Activated naive CD4-positive, alpha-beta T cell treated with anti-CD3 and anti-CD28 coated beads, Interleukin-2, amount 50 U/mL, for 72 hours (primary cell): ENCODE measurements around the gene CAD. TPM values are rescaled to one million over a fixed set of nuclear protein-coding genes. Genes with fewer than 3 reads are reported as not detected.
A peak's percentile ranks its signal among the peaks of the same experiment; 100 is the strongest.
"Not testable (repeated sequence)": the region's sequence is repeated elsewhere in the genome, so short reads cannot be mapped to it uniquely, and the experiment has no call there.

ENCODE experiments used
- ATAC-seq, 2 donors: fragments of 150-1000 bp; cut with Tn5 transposase; 2 replicates each; pipeline ENCODE4 v1.10.0; 2021; ENCODE audit warnings: mild to moderate bottlenecking in 2 of 2, moderate library complexity in 2 of 2
- DNase-seq, 2 donors: peaks; one replicate each; pipeline ENCODE4 v3.0.0; 2021 to 2022; ENCODE audit warnings: low spot score in 2 of 2
- H3K27ac Mint-ChIP-seq, 2 donors: one replicate each; pipeline ENCODE4 v1.8.0; 2022; ENCODE audit warnings: mild to moderate bottlenecking in 2 of 2, mixed read lengths in 2 of 2
- H3K36me3 Mint-ChIP-seq, 2 donors: one replicate each; pipeline ENCODE4 v1.8.0; 2022; ENCODE audit warnings: mixed read lengths in 2 of 2
- H3K9me3 Mint-ChIP-seq, 2 donors: one replicate each; pipeline ENCODE4 v1.8.0; 2022; ENCODE audit warnings: mixed read lengths in 2 of 2
- total RNA-seq, 2 donors: library from RNA; stranded (reverse); gene quantifications; one replicate each; pipeline ENCODE4 v1.2.3, GENCODE V29; 2022

Gene CAD
- total RNA-seq, 2 donors from 2014 or later, result 85.2 to 86.3 TPM

- DNase-seq (peak in 1 of 2 donors; percentile 41), ATAC-seq (peak; percentile 69 to 84)
- Mint-ChIP-seq H3K9me3 (no peaks in the 10 kb centered on the region), H3K36me3 (no peaks in the 10 kb centered on the region), H3K27ac (no peak overlapping the region)
Measured at GRCh38 chr2:27191070-27191829, 25.9 kb upstream of the CAD start.

- ATAC-seq, result no peak
- no peak overlapping the region for H3K27ac Mint-ChIP-seq
- no peak for DNase-seq
- no peaks in the 10 kb centered on the region for H3K9me3 Mint-ChIP-seq
- H3K36me3 Mint-ChIP-seq, result no peaks in the 10 kb centered on the region
Measured at GRCh38 chr2:27194538-27195354, 22.4 kb upstream of the CAD start.

- DNase-seq, H3K9me3 Mint-ChIP-seq, ATAC-seq, H3K36me3 Mint-ChIP-seq, H3K27ac Mint-ChIP-seq: not testable (repeated sequence)
Measured at GRCh38 chr2:27195799-27196198, 21.4 kb upstream of the CAD start.

GRCh38 chr2:27198068-27198467 is 19.1 kb upstream of the CAD start:
- peak overlapping the region in 1 of 2 donors; percentile 61 for H3K27ac Mint-ChIP-seq
- H3K36me3 Mint-ChIP-seq, ATAC-seq, DNase-seq, H3K9me3 Mint-ChIP-seq: not testable (repeated sequence)

- DNase-seq (no peak), ATAC-seq (no peak)
- Mint-ChIP-seq H3K9me3 (no peaks in the 10 kb centered on the region), H3K27ac (peak overlapping the region; percentile 33 to 86), H3K36me3 (no peaks in the 10 kb centered on the region)
Measured at GRCh38 chr2:27198627-27199026, 18.5 kb upstream of the CAD start.

GRCh38 chr2:27199241-27199640 is 17.9 kb upstream of the CAD start:
- no peaks in the 10 kb centered on the region for H3K9me3 Mint-ChIP-seq
- ATAC-seq, result no peak
- DNase-seq, result no peak
- peak overlapping the region; percentile 33 to 86 for H3K27ac Mint-ChIP-seq
- no peaks in the 10 kb centered on the region for H3K36me3 Mint-ChIP-seq

GRCh38 chr2:27201675-27202074 is 15.5 kb upstream of the CAD start:
- Mint-ChIP-seq H3K27ac (no peak overlapping the region), H3K36me3 (no peaks in the 10 kb centered on the region), H3K9me3 (no peaks in the 10 kb centered on the region)
- DNase-seq, result no peak
- no peak for ATAC-seq

GRCh38 chr2:27202854-27203253 is 14.3 kb upstream of the CAD start:
- no peak for DNase-seq
- Mint-ChIP-seq H3K36me3 (peaks cover 0 to 6% of the 10 kb centered on the region in 2 donors), H3K27ac (peak overlapping the region in 1 of 2 donors; percentile 66), H3K9me3 (no peaks in the 10 kb centered on the region)
- ATAC-seq, result no peak

GRCh38 chr2:27203741-27204140 is 13.4 kb upstream of the CAD start:
- no peak for DNase-seq
- no peak for ATAC-seq
- H3K27ac Mint-ChIP-seq, result peak overlapping the region in 1 of 2 donors; percentile 66
- no peaks in the 10 kb centered on the region for H3K9me3 Mint-ChIP-seq
- H3K36me3 Mint-ChIP-seq, result peaks cover 0 to 6% of the 10 kb centered on the region in 2 donors

- DNase-seq (no peak), ATAC-seq (no peak)
- H3K36me3 Mint-ChIP-seq, result peaks cover 0 to 6% of the 10 kb centered on the region in 2 donors
- peak overlapping the region in 1 of 2 donors; percentile 77 for H3K27ac Mint-ChIP-seq
- no peaks in the 10 kb centered on the region for H3K9me3 Mint-ChIP-seq
Measured at GRCh38 chr2:27204566-27204965, 12.6 kb upstream of the CAD start.

- no peak for DNase-seq
- Mint-ChIP-seq H3K36me3 (peaks cover 0 to 6% of the 10 kb centered on the region in 2 donors), H3K27ac (peak overlapping the region; percentile 5 to 58), H3K9me3 (no peaks in the 10 kb centered on the region)
- no peak for ATAC-seq
Measured at GRCh38 chr2:27205206-27205605, 12.0 kb upstream of the CAD start.

GRCh38 chr2:27206346-27206745 is 10.8 kb upstream of the CAD start:
- ATAC-seq, result no peak
- no peak for DNase-seq
- peak overlapping the region in 1 of 2 donors; percentile 39 for H3K27ac Mint-ChIP-seq
- H3K36me3 Mint-ChIP-seq, result peaks cover 0 to 6% of the 10 kb centered on the region in 2 donors
- H3K9me3 Mint-ChIP-seq, result no peaks in the 10 kb centered on the region

- Mint-ChIP-seq H3K9me3 (no peaks in the 10 kb centered on the region), H3K36me3 (peaks cover 14 to 20% of the 10 kb centered on the region in 2 donors), H3K27ac (peak overlapping the region in 1 of 2 donors; percentile 69)
- no peak for DNase-seq
- no peak for ATAC-seq
Measured at GRCh38 chr2:27208486-27209050, 8.6 kb upstream of the CAD start.

GRCh38 chr2:27209621-27210401 is 7.4 kb upstream of the CAD start:
- peak overlapping the region; percentile 62 to 77 for H3K27ac Mint-ChIP-seq
- no peaks in the 10 kb centered on the region for H3K9me3 Mint-ChIP-seq
- peaks cover 20 to 23% of the 10 kb centered on the region in 2 donors for H3K36me3 Mint-ChIP-seq

GRCh38 chr2:27211241-27211942 is 5.8 kb upstream of the CAD start:
- H3K9me3 Mint-ChIP-seq, result no peaks in the 10 kb centered on the region
- H3K27ac Mint-ChIP-seq, result peak overlapping the region; percentile 95 to 97
- ATAC-seq, result no peak
- peak in 1 of 2 donors; percentile 13 for DNase-seq
- H3K36me3 Mint-ChIP-seq, result peaks cover 25 to 29% of the 10 kb centered on the region in 2 donors

More at GRCh38 chr2:27209621-27210401, 7.4 kb upstream of the CAD start:
- ATAC-seq (no peak), DNase-seq (no peak)
